SK-N-SH treated with all-trans-retinoic acid at 6 μM for 48 hours (cell line): ENCODE results near the gene ST6GAL2.

ENCODE experiments used
- ARNTL ChIP-seq: fragments of 450-650 bp; formaldehyde crosslinking; IDR thresholded peaks from 2 replicates; pipeline ENCODE4 v1.5.0; 2020; ENCODE audit warnings: low read depth, mild to moderate bottlenecking, moderate library complexity, borderline replicate concordance
- PPARA ChIP-seq: fragments of 250-450 bp; sonication (Bioruptor Pico); IDR thresholded peaks from 2 replicates; pipeline ENCODE4 v1.5.0; 2020; ENCODE audit warnings: mild to moderate bottlenecking, borderline replicate concordance
- TCF4 ChIP-seq: fragments of 250-450 bp; sonication (Bioruptor Pico); IDR thresholded peaks from 2 replicates; pipeline ENCODE4 v1.8.0; 2021; ENCODE audit warnings: mild to moderate bottlenecking, moderate library complexity, borderline replicate concordance
- TOX ChIP-seq: fragments of 250-450 bp; sonication (Bioruptor Pico); IDR thresholded peaks from 2 replicates; pipeline ENCODE4 v1.8.0; 2021; ENCODE audit warnings: mild to moderate bottlenecking, moderate library complexity, borderline replicate concordance
- ZFP3 ChIP-seq: fragments of 250-450 bp; sonication (Bioruptor Pico); IDR thresholded peaks from 2 replicates; pipeline ENCODE4 v1.5.0; 2020; ENCODE audit warnings: mild to moderate bottlenecking, moderate library complexity
- ZNF8 ChIP-seq: fragments of 450-650 bp; formaldehyde crosslinking; IDR thresholded peaks from 2 replicates; pipeline ENCODE4 v1.5.0; 2020; ENCODE audit warnings: mild to moderate bottlenecking, moderate library complexity
- TF ChIP-seq, protein P1 (sequence below): fragments of 250-450 bp; sonication (Bioruptor Pico); IDR thresholded peaks from 2 replicates; pipeline ENCODE4 v1.5.0; 2020; ENCODE audit warnings: mild to moderate bottlenecking, moderate library complexity

DNA sequence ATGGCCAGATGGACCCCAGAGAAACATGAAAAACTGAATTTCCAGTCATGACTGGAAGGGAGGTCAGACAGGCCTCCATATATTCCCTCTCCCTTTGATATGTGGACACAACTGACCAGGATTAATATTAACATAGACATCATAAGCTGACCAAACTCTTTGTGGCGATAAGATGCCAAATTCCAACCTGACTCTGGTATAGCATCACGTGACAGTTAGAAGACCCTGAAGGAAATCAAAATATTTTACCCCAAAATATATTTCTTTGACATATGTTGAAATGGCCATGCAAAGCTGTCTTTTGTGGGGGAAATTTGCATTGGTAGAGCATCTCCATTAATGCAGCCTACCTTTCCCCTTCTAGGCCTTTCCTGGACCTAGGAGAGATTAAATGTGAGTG lies 36.7 kb downstream of the ST6GAL2 start:
- TF ChIP-seq ARNTL (no peak), TOX (CRISPR knock-in tag) (no peak), PPARA (CRISPR knock-in tag) (no peak), TCF4 (CRISPR knock-in tag) (no peak), ZNF8 (CRISPR knock-in tag) (no peak), ZFP3 (CRISPR knock-in tag) (no peak)
- TF ChIP-seq, protein P1, sequence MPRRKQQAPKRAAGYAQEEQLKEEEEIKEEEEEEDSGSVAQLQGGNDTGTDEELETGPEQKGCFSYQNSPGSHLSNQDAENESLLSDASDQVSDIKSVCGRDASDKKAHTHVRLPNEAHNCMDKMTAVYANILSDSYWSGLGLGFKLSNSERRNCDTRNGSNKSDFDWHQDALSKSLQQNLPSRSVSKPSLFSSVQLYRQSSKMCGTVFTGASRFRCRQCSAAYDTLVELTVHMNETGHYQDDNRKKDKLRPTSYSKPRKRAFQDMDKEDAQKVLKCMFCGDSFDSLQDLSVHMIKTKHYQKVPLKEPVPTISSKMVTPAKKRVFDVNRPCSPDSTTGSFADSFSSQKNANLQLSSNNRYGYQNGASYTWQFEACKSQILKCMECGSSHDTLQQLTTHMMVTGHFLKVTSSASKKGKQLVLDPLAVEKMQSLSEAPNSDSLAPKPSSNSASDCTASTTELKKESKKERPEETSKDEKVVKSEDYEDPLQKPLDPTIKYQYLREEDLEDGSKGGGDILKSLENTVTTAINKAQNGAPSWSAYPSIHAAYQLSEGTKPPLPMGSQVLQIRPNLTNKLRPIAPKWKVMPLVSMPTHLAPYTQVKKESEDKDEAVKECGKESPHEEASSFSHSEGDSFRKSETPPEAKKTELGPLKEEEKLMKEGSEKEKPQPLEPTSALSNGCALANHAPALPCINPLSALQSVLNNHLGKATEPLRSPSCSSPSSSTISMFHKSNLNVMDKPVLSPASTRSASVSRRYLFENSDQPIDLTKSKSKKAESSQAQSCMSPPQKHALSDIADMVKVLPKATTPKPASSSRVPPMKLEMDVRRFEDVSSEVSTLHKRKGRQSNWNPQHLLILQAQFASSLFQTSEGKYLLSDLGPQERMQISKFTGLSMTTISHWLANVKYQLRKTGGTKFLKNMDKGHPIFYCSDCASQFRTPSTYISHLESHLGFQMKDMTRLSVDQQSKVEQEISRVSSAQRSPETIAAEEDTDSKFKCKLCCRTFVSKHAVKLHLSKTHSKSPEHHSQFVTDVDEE (CRISPR knock-in tag), result no peak
